ENCODE measurements around the gene CHD6.
"Not testable (repeated sequence)": the region's sequence is repeated elsewhere in the genome, so short reads cannot be mapped to it uniquely, and the experiment has no call there.

DNA sequence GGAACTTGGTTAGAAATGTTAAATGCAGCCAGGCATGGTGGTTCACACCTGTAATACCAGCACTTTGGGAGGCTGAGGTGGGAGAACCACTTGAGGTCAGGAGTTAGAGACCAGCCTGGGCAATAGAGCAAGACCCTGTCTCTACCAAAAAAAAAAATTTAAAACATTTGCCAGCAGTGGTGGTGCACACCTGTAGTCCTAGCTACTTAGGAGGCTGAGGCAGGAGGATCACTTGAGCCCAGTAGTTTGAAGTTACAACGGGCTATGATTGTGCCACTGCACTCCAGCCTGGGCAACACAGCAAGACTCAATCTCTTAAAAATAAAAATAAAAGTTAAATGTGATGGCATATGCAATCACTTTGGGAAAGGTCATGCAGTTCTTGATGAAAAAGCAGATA lies 82.6 kb downstream of the CHD6 start:
- TF ChIP-seq, protein P1, sequence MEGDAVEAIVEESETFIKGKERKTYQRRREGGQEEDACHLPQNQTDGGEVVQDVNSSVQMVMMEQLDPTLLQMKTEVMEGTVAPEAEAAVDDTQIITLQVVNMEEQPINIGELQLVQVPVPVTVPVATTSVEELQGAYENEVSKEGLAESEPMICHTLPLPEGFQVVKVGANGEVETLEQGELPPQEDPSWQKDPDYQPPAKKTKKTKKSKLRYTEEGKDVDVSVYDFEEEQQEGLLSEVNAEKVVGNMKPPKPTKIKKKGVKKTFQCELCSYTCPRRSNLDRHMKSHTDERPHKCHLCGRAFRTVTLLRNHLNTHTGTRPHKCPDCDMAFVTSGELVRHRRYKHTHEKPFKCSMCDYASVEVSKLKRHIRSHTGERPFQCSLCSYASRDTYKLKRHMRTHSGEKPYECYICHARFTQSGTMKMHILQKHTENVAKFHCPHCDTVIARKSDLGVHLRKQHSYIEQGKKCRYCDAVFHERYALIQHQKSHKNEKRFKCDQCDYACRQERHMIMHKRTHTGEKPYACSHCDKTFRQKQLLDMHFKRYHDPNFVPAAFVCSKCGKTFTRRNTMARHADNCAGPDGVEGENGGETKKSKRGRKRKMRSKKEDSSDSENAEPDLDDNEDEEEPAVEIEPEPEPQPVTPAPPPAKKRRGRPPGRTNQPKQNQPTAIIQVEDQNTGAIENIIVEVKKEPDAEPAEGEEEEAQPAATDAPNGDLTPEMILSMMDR (IDR thresholded peaks at IDR 0.05) = not testable (repeated sequence)
- TF ChIP-seq POLR2A (IDR thresholded peaks at IDR 0.05) = not testable (repeated sequence)

Measured in right lobe of liver (tissue), 4 donors.